Liver (tissue), 9 donors: Measurements from ENCODE around the gene TMEM170B. TPM values are rescaled to one million over a fixed set of nuclear protein-coding genes. Genes with fewer than 3 reads are reported as not detected.

ENCODE experiments used
- DNase-seq: peaks from one replicate; pipeline ENCODE4 v3.0.0-alpha.2; 2017; ENCODE audit warnings: low spot score
- H3K27ac ChIP-seq, 2 donors: one replicate each; pipeline ENCODE4 v1.7.0; 2013; ENCODE audit warnings: inconsistent platforms in 2 of 2, low read length in 2 of 2, control low read depth in 1 of 2, low read depth in 1 of 2, mild to moderate bottlenecking in 1 of 2
- H3K27me3 ChIP-seq, 4 donors: one replicate each; pipeline versions ENCODE4 v1.6.1 to v1.7.0; 2013; ENCODE audit warnings: low read length in 3 of 4, inconsistent platforms in 1 of 4, mild to moderate bottlenecking in 1 of 4, moderate library complexity in 1 of 4; ENCODE audit not compliant: control insufficient read depth in 4 of 4, insufficient read depth in 4 of 4
- H3K36me3 ChIP-seq, 4 donors: one replicate each; pipeline versions ENCODE4 v1.6.1 to v1.7.0; 2013; ENCODE audit warnings: low read length in 3 of 4, mild to moderate bottlenecking in 3 of 4, low read depth in 1 of 4, moderate library complexity in 1 of 4; ENCODE audit not compliant: control insufficient read depth in 4 of 4, insufficient read depth in 3 of 4
- H3K4me1 ChIP-seq, 4 donors: one replicate each; pipeline versions ENCODE4 v1.6.1 to v1.7.0; 2013; ENCODE audit warnings: low read length in 3 of 4, mild to moderate bottlenecking in 3 of 4, moderate library complexity in 1 of 4; ENCODE audit not compliant: control insufficient read depth in 4 of 4, insufficient read depth in 4 of 4
- H3K4me3 ChIP-seq, 3 donors: one replicate each; pipeline versions ENCODE4 v1.6.1 to v1.7.0; 2013; ENCODE audit warnings: low read length in 3 of 3, control low read depth in 1 of 3, low read depth in 1 of 3, mild to moderate bottlenecking in 1 of 3
- H3K9ac ChIP-seq, 2 donors: one replicate each; pipeline ENCODE4 v1.7.0; 2013; ENCODE audit warnings: low read length in 2 of 2, mild to moderate bottlenecking in 2 of 2, moderate library complexity in 2 of 2, control low read depth in 1 of 2, low read depth in 1 of 2
- H3K9me3 ChIP-seq, 4 donors: one replicate each; pipeline versions ENCODE4 v1.6.1 to v1.7.0; 2013; ENCODE audit warnings: low read length in 3 of 4; ENCODE audit not compliant: control insufficient read depth in 4 of 4
- EGR1 ChIP-seq, 2 donors: IDR thresholded peaks; 2 replicates each; pipeline ENCODE4 v1.6.1; 2016 to 2018; ENCODE audit warnings: antibody characterized with exemption in 2 of 2, low read depth in 2 of 2
- FOXA1 ChIP-seq: IDR thresholded peaks from 2 replicates; pipeline ENCODE4 v1.6.1; 2016; ENCODE audit warnings: antibody characterized with exemption
- FOXA2 ChIP-seq: IDR thresholded peaks from 2 replicates; pipeline ENCODE4 v1.6.1; 2016; ENCODE audit warnings: antibody characterized with exemption
- JUND ChIP-seq, 2 donors: IDR thresholded peaks; 2 replicates each; pipeline ENCODE4 v1.6.1; 2016; ENCODE audit warnings: antibody characterized with exemption in 2 of 2
- NR2F2 ChIP-seq: IDR thresholded peaks from 2 replicates; pipeline ENCODE4 v1.6.1; 2016; ENCODE audit warnings: antibody characterized with exemption
- RXRA ChIP-seq, 2 donors: IDR thresholded peaks; 2 replicates each; pipeline ENCODE4 v1.6.1; 2017 to 2018; ENCODE audit warnings: antibody characterized with exemption in 2 of 2, mild to moderate bottlenecking in 1 of 2
- SP1 ChIP-seq: IDR thresholded peaks from 2 replicates; pipeline ENCODE4 v1.6.1; 2018; ENCODE audit warnings: antibody characterized with exemption, mild to moderate bottlenecking
- TAF1 ChIP-seq: conservative IDR thresholded peaks from 2 replicates; pipeline ENCODE4 v1.6.1; 2016; ENCODE audit warnings: antibody characterized with exemption, mild to moderate bottlenecking
- YY1 ChIP-seq: IDR thresholded peaks from 2 replicates; pipeline ENCODE4 v1.6.1; 2016; ENCODE audit warnings: antibody characterized with exemption, mild to moderate bottlenecking
- WGBS: extraction: QIAGEN DNeasy Blood & Tissue Kit; methylation state at CpG from one replicate; pipeline ENCODE4 v1.1.7; 2013; 5-methylcytosine and 5-hydroxymethylcytosine counted together
- polyA plus RNA-seq, 2 donors: library from polyadenylated mRNA; stranded (reverse) in 1 of 2; unstranded in 1 of 2; fragments of 200-250 nt in 1 of 2; fragments of >200 nt in 1 of 2; fragmentation: Nextera tagmentation in 1 of 2; extraction: Ambion mirVana in 1 of 2; gene quantifications; one replicate each; pipeline versions ENCODE4 v1.2.1 to v1.2.3, GENCODE V29; 2013 to 2015
- total RNA-seq, 2 donors: library from RNA; depleted of rRNA; stranded (reverse); fragments of >200 nt; gene quantifications; one replicate each; pipeline ENCODE4 v1.2.3, GENCODE V29; 2014
- TF ChIP-seq, protein P1 (sequence below): IDR thresholded peaks from 2 replicates; pipeline ENCODE4 v1.6.1; 2016; ENCODE audit warnings: antibody characterized with exemption
- TF ChIP-seq, protein P2 (sequence below): IDR thresholded peaks from 2 replicates; pipeline ENCODE4 v1.6.1; 2016; ENCODE audit warnings: antibody characterized with exemption, mild to moderate bottlenecking
- TF ChIP-seq, protein P3 (sequence below): IDR thresholded peaks from 2 replicates; pipeline ENCODE4 v1.6.1; 2016; ENCODE audit warnings: antibody characterized with exemption
- TF ChIP-seq, protein P4 (sequence below): IDR thresholded peaks from 2 replicates; pipeline ENCODE4 v1.6.1; 2016; ENCODE audit warnings: antibody characterized with exemption
- donor health status: healthy.
- donor health status: healthy.
- donor health status: healthy.
- donor health status: healthy.
- donor health status: healthy.

The TMEM170B gene
- total and polyA plus RNA-seq, 4 donors, result 1.8 to 11.0 (median 6.1) TPM

- TF ChIP-seq, protein P1, sequence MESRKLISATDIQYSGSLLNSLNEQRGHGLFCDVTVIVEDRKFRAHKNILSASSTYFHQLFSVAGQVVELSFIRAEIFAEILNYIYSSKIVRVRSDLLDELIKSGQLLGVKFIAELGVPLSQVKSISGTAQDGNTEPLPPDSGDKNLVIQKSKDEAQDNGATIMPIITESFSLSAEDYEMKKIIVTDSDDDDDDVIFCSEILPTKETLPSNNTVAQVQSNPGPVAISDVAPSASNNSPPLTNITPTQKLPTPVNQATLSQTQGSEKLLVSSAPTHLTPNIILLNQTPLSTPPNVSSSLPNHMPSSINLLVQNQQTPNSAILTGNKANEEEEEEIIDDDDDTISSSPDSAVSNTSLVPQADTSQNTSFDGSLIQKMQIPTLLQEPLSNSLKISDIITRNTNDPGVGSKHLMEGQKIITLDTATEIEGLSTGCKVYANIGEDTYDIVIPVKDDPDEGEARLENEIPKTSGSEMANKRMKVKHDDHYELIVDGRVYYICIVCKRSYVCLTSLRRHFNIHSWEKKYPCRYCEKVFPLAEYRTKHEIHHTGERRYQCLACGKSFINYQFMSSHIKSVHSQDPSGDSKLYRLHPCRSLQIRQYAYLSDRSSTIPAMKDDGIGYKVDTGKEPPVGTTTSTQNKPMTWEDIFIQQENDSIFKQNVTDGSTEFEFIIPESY, result no peak
- no peak for TF ChIP-seq EGR1 (IDR thresholded peaks at IDR 0.05; ENCODE audit: low read depth in 2 of 2)
- TF ChIP-seq, protein P2, sequence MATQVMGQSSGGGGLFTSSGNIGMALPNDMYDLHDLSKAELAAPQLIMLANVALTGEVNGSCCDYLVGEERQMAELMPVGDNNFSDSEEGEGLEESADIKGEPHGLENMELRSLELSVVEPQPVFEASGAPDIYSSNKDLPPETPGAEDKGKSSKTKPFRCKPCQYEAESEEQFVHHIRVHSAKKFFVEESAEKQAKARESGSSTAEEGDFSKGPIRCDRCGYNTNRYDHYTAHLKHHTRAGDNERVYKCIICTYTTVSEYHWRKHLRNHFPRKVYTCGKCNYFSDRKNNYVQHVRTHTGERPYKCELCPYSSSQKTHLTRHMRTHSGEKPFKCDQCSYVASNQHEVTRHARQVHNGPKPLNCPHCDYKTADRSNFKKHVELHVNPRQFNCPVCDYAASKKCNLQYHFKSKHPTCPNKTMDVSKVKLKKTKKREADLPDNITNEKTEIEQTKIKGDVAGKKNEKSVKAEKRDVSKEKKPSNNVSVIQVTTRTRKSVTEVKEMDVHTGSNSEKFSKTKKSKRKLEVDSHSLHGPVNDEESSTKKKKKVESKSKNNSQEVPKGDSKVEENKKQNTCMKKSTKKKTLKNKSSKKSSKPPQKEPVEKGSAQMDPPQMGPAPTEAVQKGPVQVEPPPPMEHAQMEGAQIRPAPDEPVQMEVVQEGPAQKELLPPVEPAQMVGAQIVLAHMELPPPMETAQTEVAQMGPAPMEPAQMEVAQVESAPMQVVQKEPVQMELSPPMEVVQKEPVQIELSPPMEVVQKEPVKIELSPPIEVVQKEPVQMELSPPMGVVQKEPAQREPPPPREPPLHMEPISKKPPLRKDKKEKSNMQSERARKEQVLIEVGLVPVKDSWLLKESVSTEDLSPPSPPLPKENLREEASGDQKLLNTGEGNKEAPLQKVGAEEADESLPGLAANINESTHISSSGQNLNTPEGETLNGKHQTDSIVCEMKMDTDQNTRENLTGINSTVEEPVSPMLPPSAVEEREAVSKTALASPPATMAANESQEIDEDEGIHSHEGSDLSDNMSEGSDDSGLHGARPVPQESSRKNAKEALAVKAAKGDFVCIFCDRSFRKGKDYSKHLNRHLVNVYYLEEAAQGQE, result no peak
Measured at GRCh38 chr6:11536795-11537194, 754 bp upstream of the TMEM170B start (continued).

DNA sequence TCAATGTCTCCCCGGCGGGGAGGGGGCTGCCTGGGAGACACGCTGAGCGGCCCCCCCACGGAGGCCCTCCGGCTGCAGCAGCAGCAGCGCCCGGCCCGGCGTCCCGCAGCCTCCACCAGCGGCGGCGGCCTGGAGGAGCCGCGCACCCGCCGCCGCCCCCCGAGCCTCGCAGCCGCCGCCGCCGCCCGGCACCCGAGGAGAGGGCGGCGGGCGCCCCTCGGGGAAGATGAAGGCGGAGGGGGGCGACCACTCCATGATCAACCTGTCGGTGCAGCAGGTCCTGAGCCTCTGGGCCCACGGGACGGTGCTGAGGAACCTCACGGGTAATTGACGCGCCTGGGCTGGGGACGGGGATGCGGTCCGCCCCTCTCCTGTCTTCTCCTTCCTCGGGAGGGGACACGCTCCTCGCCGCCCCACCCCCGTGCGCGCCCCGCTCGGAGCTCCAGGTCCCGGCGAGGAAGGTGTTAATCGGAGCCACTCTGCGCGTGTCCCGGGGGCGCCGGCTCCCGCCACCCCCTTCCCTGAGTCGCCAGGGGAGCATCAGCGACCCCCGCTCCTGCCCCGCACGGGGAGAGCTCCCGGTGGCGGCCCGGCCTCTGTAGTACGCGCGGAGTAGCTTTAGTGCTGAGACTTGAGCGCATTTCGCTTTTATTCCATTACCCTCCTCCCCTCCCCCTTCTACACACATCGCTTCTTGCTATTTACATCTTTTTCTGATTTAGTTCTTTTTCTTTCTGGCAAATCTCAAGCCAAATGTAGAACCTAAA lies 686 bp downstream of the TMEM170B start:
- peak overlapping the region; percentile 72 to 97 (median 80) for H3K4me3 ChIP-seq
- H3K27me3 ChIP-seq, result no peaks in the 10 kb centered on the region
- no peaks in the 10 kb centered on the region for H3K9me3 ChIP-seq
- no peaks in the 10 kb centered on the region for H3K36me3 ChIP-seq
- under 1% methylated on average over 74 of the region's 74 CpGs for WGBS
- H3K4me1 ChIP-seq, result peaks cover 2 to 27% (median 12%) of the 10 kb centered on the region in 4 donors
- DNase-seq, result peak; percentile 43
- H3K27ac ChIP-seq, result peak overlapping the region; percentile 88 to 91
- H3K9ac ChIP-seq, result peak overlapping the region; percentile 43 to 69
- TF ChIP-seq YY1 (peak; percentile 70), SP1 (no peak)
- TF ChIP-seq, protein P2, result peak; percentile 24

GRCh38 chr6:11538819-11539468 lies 1.4 kb downstream of the TMEM170B start:
- no peak for DNase-seq
- H3K9ac ChIP-seq, result peak overlapping the region; percentile 43 to 69
- H3K4me1 ChIP-seq, result peaks cover 2 to 27% (median 13%) of the 10 kb centered on the region in 4 donors
- H3K27ac ChIP-seq, result peak overlapping the region in 1 of 2 donors; percentile 88
- 36% methylated on average over 8 of the region's 8 CpGs for WGBS
- no peaks in the 10 kb centered on the region for H3K36me3 ChIP-seq
- no peaks in the 10 kb centered on the region for H3K9me3 ChIP-seq
- no peaks in the 10 kb centered on the region for H3K27me3 ChIP-seq
- H3K4me3 ChIP-seq, result peak overlapping the region; percentile 72 to 97 (median 80)
- TF ChIP-seq, protein P3, sequence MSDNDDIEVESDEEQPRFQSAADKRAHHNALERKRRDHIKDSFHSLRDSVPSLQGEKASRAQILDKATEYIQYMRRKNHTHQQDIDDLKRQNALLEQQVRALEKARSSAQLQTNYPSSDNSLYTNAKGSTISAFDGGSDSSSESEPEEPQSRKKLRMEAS, result no peak
- TF ChIP-seq YY1, result no peak
- TF ChIP-seq, protein P1, result no peak
- no peak for TF ChIP-seq JUND (IDR thresholded peaks at IDR 0.05)
- no peak for TF ChIP-seq TAF1
- TF ChIP-seq EGR1 (IDR thresholded peaks at IDR 0.05; ENCODE audit: low read depth in 2 of 2), result no peak
- no peak for TF ChIP-seq FOXA2
- TF ChIP-seq NR2F2, result no peak
- no peak for TF ChIP-seq FOXA1
- TF ChIP-seq RXRA (IDR thresholded peaks at IDR 0.05), result no peak
- TF ChIP-seq, protein P4, sequence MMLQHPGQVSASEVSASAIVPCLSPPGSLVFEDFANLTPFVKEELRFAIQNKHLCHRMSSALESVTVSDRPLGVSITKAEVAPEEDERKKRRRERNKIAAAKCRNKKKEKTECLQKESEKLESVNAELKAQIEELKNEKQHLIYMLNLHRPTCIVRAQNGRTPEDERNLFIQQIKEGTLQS, result no peak
